Bronchial epithelial cell (primary cell): ENCODE data around the gene RIC3. TPM values are rescaled to one million over a fixed set of nuclear protein-coding genes. Genes with fewer than 3 reads are reported as not detected.

Source experiments
- DNase-seq: peaks from one replicate; pipeline ENCODE4 v3.0.0-alpha.2; 2010; ENCODE audit warnings: low read depth
- FAIRE-seq: peaks from 2 replicates; lab custom pipeline; 2011; peaks lifted over from hg19 to GRCh38; lab: Jason Lieb, UNC
- H3K27me3 ChIP-seq: 2 replicates; pipeline ENCODE4 v1.5.1; 2011; ENCODE audit warnings: low read length; ENCODE audit not compliant: control insufficient read depth, insufficient read depth
- H3K36me3 ChIP-seq: 2 replicates; pipeline ENCODE4 v1.5.1; 2011; ENCODE audit warnings: low read length; ENCODE audit not compliant: control insufficient read depth, insufficient read depth
- H3K4me3 ChIP-seq: 2 replicates; pipeline ENCODE4 v1.5.1; 2011; ENCODE audit warnings: mild to moderate bottlenecking, low read depth, low read length, control low read depth
- total RNA-seq: library from RNA; depleted of rRNA; stranded (reverse); fragments of >200 nt; gene quantifications from 2 replicates; pipeline ENCODE4 v1.2.1, GENCODE V29; 2014
- TF ChIP-seq, protein P1 (sequence below): IDR thresholded peaks from 2 replicates; pipeline ENCODE4 v1.5.1; 2011; ENCODE audit warnings: mild to moderate bottlenecking, moderate library complexity, low read length, control low read depth, inconsistent platforms; ENCODE audit not compliant: insufficient read depth, severe bottlenecking

RIC3 gene
- total RNA-seq, 1 donor from 2014 or later, result 0.26 TPM

DNA sequence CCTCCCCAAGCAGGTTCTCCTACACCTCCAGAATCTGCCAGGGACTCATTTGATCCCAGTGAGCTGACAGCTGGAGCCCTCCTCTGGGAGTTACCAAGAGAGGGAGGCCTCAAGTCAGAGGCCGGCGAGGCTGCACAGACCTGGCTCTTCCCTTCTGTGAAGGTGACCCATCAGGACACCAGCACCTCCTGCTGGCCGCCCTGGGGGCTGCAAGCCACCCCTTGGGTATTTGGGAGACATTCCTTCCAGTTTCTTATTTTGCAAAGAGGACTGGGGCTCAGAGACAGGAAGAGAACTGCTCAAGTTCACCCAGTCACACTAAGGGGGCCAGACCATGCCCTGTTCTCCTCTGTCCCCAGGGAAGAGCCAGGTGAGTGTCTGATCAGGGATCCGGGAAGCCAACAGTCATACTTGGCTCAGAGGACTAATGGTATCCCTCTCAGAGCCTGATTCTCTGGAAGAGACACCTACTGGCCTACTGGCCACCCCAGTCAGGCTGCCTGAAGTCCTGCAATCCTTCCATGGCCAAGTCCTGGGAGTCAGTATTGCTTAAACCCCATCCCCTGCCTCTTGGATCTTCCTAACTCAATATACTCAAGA is 40.5 kb upstream of the RIC3 start:
- no peak for FAIRE-seq
- no peak for DNase-seq
- TF ChIP-seq, protein P1, sequence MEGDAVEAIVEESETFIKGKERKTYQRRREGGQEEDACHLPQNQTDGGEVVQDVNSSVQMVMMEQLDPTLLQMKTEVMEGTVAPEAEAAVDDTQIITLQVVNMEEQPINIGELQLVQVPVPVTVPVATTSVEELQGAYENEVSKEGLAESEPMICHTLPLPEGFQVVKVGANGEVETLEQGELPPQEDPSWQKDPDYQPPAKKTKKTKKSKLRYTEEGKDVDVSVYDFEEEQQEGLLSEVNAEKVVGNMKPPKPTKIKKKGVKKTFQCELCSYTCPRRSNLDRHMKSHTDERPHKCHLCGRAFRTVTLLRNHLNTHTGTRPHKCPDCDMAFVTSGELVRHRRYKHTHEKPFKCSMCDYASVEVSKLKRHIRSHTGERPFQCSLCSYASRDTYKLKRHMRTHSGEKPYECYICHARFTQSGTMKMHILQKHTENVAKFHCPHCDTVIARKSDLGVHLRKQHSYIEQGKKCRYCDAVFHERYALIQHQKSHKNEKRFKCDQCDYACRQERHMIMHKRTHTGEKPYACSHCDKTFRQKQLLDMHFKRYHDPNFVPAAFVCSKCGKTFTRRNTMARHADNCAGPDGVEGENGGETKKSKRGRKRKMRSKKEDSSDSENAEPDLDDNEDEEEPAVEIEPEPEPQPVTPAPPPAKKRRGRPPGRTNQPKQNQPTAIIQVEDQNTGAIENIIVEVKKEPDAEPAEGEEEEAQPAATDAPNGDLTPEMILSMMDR, result peak; percentile 49
- H3K36me3 ChIP-seq, result no peaks in the 10 kb centered on the region
- H3K4me3 ChIP-seq, result no peak overlapping the region
- H3K27me3 ChIP-seq, result peaks cover 3% of the 10 kb centered on the region

GRCh38 chr11:8207080-8208000 is 38.5 kb upstream of the RIC3 start:
- no peaks in the 10 kb centered on the region for H3K36me3 ChIP-seq
- DNase-seq, result no peak
- FAIRE-seq, result no peak
- TF ChIP-seq, protein P1, result no peak
- H3K4me3 ChIP-seq, result no peak overlapping the region
- peaks cover 3% of the 10 kb centered on the region for H3K27me3 ChIP-seq

GRCh38 chr11:8206251-8207079 is 37.6 kb upstream of the RIC3 start:
- peak; percentile 38 for DNase-seq
- TF ChIP-seq, protein P1, result no peak
- Histone ChIP-seq H3K27me3 (peaks cover 3% of the 10 kb centered on the region), H3K4me3 (no peak overlapping the region), H3K36me3 (no peaks in the 10 kb centered on the region)
- no peak for FAIRE-seq

DNA sequence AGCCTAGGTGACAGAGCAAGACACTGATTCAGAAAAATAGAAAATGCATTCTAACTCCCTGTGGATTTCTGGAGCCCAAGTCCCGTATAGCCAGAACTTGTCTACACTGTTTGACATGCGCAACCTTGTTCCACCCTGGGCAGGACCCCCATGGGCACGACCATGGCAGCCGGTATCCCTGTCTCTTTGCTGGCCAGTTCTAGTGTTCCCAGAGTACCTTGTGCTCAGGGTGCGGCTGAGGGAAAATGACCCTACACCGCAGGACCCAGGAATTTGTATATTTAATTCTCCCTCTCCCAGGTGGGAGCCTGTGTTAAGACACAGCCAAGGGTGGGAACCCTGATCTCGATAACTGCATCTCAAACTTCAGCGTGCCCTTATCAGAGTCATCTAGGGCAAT is 36.7 kb upstream of the RIC3 start:
- TF ChIP-seq, protein P1, result no peak
- peaks cover 3% of the 10 kb centered on the region for H3K27me3 ChIP-seq
- H3K4me3 ChIP-seq, result no peak overlapping the region
- no peak for FAIRE-seq
- no peaks in the 10 kb centered on the region for H3K36me3 ChIP-seq
- DNase-seq, result no peak

DNA sequence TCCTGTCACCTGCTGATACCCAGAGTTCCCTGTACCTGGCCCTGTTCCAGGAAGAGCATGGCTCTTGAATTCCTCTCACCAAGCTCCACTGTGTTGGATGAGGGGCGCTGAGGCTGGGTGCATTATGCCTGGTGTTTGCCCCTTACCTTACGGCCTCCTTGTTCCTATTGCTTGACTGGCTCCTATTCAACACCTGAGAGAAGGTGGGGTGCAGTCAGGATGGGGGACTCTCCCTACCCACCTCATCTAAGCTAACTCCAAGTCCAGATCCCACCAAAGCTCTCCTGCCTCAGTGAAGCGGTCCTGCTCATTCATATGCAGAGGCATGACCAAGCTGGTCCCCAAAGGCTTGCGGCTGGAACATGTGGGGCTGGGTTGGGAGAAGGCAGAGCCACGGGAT is 35.8 kb upstream of the RIC3 start:
- no peak for DNase-seq
- peak; percentile 81 for FAIRE-seq
- TF ChIP-seq, protein P1, result no peak
- Histone ChIP-seq H3K36me3 (no peaks in the 10 kb centered on the region), H3K27me3 (peaks cover 3% of the 10 kb centered on the region), H3K4me3 (no peak overlapping the region)
